H1 (cell line): ENCODE results near the gene EIF4EBP3. TPM values are rescaled to one million over a fixed set of nuclear protein-coding genes. Genes with fewer than 3 reads are reported as not detected.

ENCODE experiments used
- HDAC6 ChIP-seq: IDR thresholded peaks from one replicate; pipeline ENCODE4 v1.7.1; 2012; ENCODE audit warnings: low read depth, mild to moderate bottlenecking, inconsistent platforms, low read length, moderate library complexity
- JUND ChIP-seq: IDR thresholded peaks from 2 replicates; pipeline ENCODE4 v1.6.1; 2011; ENCODE audit warnings: mild to moderate bottlenecking, improper control_type of control experiment, low read length
- NANOG ChIP-seq: IDR thresholded peaks from 2 replicates; pipeline ENCODE4 v1.6.1; 2011; ENCODE audit warnings: low read length, low read depth, mild to moderate bottlenecking, inconsistent platforms; ENCODE audit not compliant: insufficient read depth, poor library complexity, severe bottlenecking
- NRF1 ChIP-seq: IDR thresholded peaks from 2 replicates; pipeline ENCODE4 v1.6.1; 2011; ENCODE audit warnings: mild to moderate bottlenecking, low read depth, low read length, improper control_type of control experiment
- POU5F1 ChIP-seq: IDR thresholded peaks from 2 replicates; pipeline ENCODE4 v1.6.1; 2011; ENCODE audit warnings: low read depth, mild to moderate bottlenecking, low read length, moderate library complexity
- SIN3A ChIP-seq, 2 experiments: IDR thresholded peaks in 1 of 2; conservative IDR thresholded peaks in 1 of 2; 2 replicates each; pipeline ENCODE4 v1.6.1; 2011 to 2012; ENCODE audit warnings: low read length in 2 of 2, improper control_type of control experiment in 1 of 2, low read depth in 1 of 2, mild to moderate bottlenecking in 1 of 2
- SUZ12 ChIP-seq: fragments of 200-600 bp; sonication (generic); IDR thresholded peaks from 2 replicates; pipeline ENCODE4 v1.6.1; 2012; ENCODE audit warnings: mild to moderate bottlenecking, inconsistent platforms, low read length, moderate library complexity, mixed read lengths
- polyA plus RNA-seq, 7 experiments: library from polyadenylated mRNA; depleted of rRNA in 3 of 7; stranded (reverse) in 5 of 7; unstranded in 2 of 7; fragments of >200 nt in 5 of 7; fragments of 200-250 nt in 2 of 7; gene quantifications; 1 replicate in 5 of 7; 2 replicates in 1 of 7; 4 replicates in 1 of 7; pipeline versions ENCODE4 v1.2.1 to v1.2.3, GENCODE V29; 2011 to 2013; ENCODE audit warnings: missing spikeins in 2 of 7, mixed read lengths in 2 of 7
- total RNA-seq: library from RNA; stranded (reverse); fragmentation: NEBNext Ultra II Directional; extraction: Animal tissue kit (Norgen Biotek cat#: 25700); gene quantifications from 2 replicates; pipeline ENCODE4 v1.2.1, GENCODE V29; 2021

The EIF4EBP3 gene
- total and polyA plus RNA-seq, 2 of the 8 experiments (the other 6 are each of a cell fraction or from before 2014, with no cell fraction given), result 11.1 to 11.7 TPM

DNA sequence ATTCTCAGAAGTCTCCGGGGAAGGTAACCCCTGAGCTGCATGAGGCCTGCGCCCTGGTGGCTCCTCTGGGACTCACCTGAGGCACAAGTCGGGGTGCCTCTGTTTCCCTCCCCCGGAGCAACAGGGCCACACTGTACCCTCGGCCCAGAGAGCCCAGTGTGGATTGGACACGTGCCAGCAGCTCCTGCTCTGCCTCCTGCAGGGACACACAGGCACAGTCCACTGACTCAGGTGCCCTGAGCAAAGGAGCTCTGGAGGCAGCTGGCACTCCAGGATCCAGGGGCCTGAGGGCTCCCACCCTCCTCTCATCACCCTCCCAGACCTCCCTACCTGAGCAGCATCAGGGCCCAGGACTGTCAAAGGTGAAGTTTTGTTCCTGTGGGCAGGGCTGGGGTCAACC lies 46.7 kb downstream of the EIF4EBP3 start (continued):
- TF ChIP-seq SUZ12, result no peak
- TF ChIP-seq NANOG, result no peak
- TF ChIP-seq SIN3A (conservative IDR thresholded peaks at IDR 0.05 in 1 of 2, IDR thresholded peaks at IDR 0.05 in 1 of 2; ENCODE audit: low read depth in 1 of 2, low read length in 2 of 2), result no peak
- no peak for TF ChIP-seq JUND
- TF ChIP-seq POU5F1, result no peak
- no peak for TF ChIP-seq NRF1
- TF ChIP-seq HDAC6, result no peak
- TF ChIP-seq, all 59 proteins: peak for 0
